ENCODE measurements around the gene HSP90AB1.

DNA sequence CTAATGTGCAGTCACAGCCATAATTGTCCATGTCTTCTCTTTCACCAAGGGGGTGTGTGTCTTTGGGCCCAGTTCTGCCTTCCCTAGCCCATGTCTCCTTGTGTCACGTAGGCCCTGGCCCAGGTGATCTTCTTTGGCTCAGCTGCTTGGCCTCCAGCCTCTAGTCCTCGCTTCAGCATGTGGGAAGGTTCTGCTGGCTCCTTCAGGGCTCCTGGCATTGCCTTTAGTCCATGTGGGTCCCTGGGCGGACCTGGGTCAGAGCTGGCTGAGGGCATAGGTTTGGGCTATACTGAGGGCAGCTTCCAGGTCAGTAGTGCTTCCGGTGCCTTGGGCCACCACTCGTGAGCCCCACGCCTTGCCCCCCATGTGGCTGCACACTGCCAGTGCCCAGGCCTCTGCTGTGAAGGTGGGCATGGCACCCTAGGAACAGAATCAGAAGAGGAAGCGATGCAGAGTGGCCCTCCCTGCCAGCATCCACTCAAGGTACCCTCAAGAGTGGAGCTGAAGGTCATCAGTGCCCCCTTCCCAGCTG lies 53.5 kb downstream of the HSP90AB1 start:
- TF ChIP-seq, protein P1, sequence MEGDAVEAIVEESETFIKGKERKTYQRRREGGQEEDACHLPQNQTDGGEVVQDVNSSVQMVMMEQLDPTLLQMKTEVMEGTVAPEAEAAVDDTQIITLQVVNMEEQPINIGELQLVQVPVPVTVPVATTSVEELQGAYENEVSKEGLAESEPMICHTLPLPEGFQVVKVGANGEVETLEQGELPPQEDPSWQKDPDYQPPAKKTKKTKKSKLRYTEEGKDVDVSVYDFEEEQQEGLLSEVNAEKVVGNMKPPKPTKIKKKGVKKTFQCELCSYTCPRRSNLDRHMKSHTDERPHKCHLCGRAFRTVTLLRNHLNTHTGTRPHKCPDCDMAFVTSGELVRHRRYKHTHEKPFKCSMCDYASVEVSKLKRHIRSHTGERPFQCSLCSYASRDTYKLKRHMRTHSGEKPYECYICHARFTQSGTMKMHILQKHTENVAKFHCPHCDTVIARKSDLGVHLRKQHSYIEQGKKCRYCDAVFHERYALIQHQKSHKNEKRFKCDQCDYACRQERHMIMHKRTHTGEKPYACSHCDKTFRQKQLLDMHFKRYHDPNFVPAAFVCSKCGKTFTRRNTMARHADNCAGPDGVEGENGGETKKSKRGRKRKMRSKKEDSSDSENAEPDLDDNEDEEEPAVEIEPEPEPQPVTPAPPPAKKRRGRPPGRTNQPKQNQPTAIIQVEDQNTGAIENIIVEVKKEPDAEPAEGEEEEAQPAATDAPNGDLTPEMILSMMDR (IDR thresholded peaks at IDR 0.05; ENCODE audit: poor library complexity) = no peak
- no peak for TF ChIP-seq EZH2 (IDR thresholded peaks at IDR 0.05; ENCODE audit: borderline replicate concordance)
- TF ChIP-seq EZH2phosphoT487 (IDR thresholded peaks at IDR 0.05; ENCODE audit: low read depth, severe bottlenecking, unreplicated experiment) = no peak

Data from hepatocyte (in vitro differentiated cells).